Natural killer cell (primary cell): ENCODE measurements around the gene SYNGR3. TPM values are rescaled to one million over a fixed set of nuclear protein-coding genes. Genes with fewer than 3 reads are reported as not detected.

Experiments
- ATAC-seq, 3 donors: fragments of 150-1000 bp in 2 of 3; fragments of 200-7000 bp in 1 of 3; cut with Tn5 transposase; 1 replicate in 1 of 3; 2 replicates in 2 of 3; pipeline ENCODE4 v1.10.0; 2021; ENCODE audit warnings: mild to moderate bottlenecking in 2 of 3, moderate library complexity in 2 of 3
- DNase-seq, 2 donors: peaks; one replicate each; pipeline versions ENCODE4 v3.0.0 to v3.0.0-alpha.2; 2013 to 2021; ENCODE audit warnings: mixed read lengths in 1 of 2
- H3K27ac ChIP-seq: one replicate; pipeline ENCODE4 v1.5.1; 2013; ENCODE audit warnings: mild to moderate bottlenecking, low read length
- H3K27me3 ChIP-seq: one replicate; pipeline ENCODE4 v1.6.1; 2013; ENCODE audit warnings: low read length; ENCODE audit not compliant: control insufficient read depth, insufficient read depth
- H3K36me3 ChIP-seq: one replicate; pipeline ENCODE4 v1.6.1; 2013; ENCODE audit warnings: low read length; ENCODE audit not compliant: control insufficient read depth, insufficient read depth
- H3K4me1 ChIP-seq: one replicate; pipeline ENCODE4 v1.6.1; 2013; ENCODE audit warnings: low read length; ENCODE audit not compliant: control insufficient read depth, insufficient read depth
- H3K4me3 ChIP-seq: one replicate; pipeline ENCODE4 v1.5.1; 2013; ENCODE audit warnings: low read length
- H3K9me3 ChIP-seq: one replicate; pipeline ENCODE4 v1.6.1; 2013; ENCODE audit warnings: low read length; ENCODE audit not compliant: control insufficient read depth, insufficient read depth
- H3K27ac Mint-ChIP-seq, 2 donors: one replicate each; pipeline ENCODE4 v1.8.0; 2022; ENCODE audit warnings: mild to moderate bottlenecking in 2 of 2, mixed read lengths in 2 of 2, moderate library complexity in 1 of 2
- H3K27me3 Mint-ChIP-seq, 2 donors: one replicate each; pipeline ENCODE4 v1.8.0; 2022; ENCODE audit warnings: low read depth in 2 of 2, mixed read lengths in 2 of 2
- H3K36me3 Mint-ChIP-seq: one replicate; pipeline ENCODE4 v1.8.0; 2022; ENCODE audit warnings: mixed read lengths
- H3K4me1 Mint-ChIP-seq, 2 donors: one replicate each; pipeline ENCODE4 v1.8.0; 2022; ENCODE audit warnings: mixed read lengths in 2 of 2
- H3K4me3 Mint-ChIP-seq: one replicate; pipeline ENCODE4 v1.8.0; 2022; ENCODE audit warnings: mild to moderate bottlenecking, moderate library complexity, mixed read lengths
- H3K9me3 Mint-ChIP-seq, 2 donors: one replicate each; pipeline ENCODE4 v1.8.0; 2022; ENCODE audit warnings: mixed read lengths in 2 of 2
- WGBS: methylation state at CpG from one replicate; pipeline ENCODE4 v1.1.7; 2013; ENCODE audit warnings: missing lambda C conversion rate; ENCODE audit not compliant: insufficient coverage; 5-methylcytosine and 5-hydroxymethylcytosine counted together
- intact Hi-C: fragments of 100-400 bp; cut with micrococcal nuclease; formaldehyde crosslinking; loops from one replicate; pipeline ENCODE4 v1.14.2; 2022
- total RNA-seq, 4 donors: library from RNA; stranded (reverse); fragments of 120-200 nt in 1 of 4; gene quantifications; one replicate each; pipeline versions ENCODE4 v1.2.3 to v1.2.4, GENCODE V29; 2013 to 2022
- TF ChIP-seq, protein P1 (sequence below): fragments of 200-600 bp; IDR thresholded peaks from one replicate; pipeline ENCODE4 v1.8.0; 2022; ENCODE audit warnings: antibody characterized with exemption

The SYNGR3 gene
- total RNA-seq, 3 donors from 2014 or later (not counting 1 experiment from before 2014, with no cell fraction given): 10.3 to 19.3 (median 19.1) TPM

DNA sequence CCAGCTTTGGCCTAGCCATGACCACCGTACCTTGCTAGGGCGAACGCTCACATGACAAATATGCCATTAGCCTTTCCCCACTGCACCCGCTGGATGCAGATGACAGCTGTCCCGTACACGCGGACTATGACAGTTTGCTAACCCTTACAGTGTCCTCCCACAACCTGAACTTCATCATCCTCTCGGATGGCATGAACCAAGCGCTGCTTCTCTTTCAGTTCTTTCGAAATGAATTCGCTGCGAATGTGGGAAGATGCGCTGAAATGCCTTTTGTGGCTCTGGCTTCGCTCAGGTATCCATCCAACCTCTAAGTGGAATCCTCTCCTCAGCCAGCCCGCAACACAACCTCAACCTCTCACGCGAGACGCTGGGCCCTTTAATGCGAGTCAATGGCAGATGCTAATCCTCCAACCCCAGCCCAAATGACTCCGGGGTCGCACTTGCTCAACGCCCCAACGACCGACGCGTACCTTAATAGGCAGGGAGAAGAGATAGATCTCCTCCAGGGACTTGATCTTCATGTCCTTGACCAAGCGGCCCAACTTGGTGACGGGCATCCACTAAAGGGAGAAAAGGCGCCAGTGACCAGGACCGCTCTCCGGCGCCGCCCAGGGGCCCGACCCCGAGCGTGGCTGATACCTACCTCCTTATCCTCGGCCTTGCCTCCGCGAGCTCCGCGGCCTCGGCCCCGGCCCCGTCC is 25.8 kb upstream of the SYNGR3 start:
- 12% methylated on average over 41 of the region's 44 CpGs for WGBS
- Mint-ChIP-seq H3K27me3 (no peaks in the 10 kb centered on the region), H3K27ac (peak overlapping the region; percentile 95), H3K4me3 (peak overlapping the region; percentile 94), H3K4me1 (peaks cover 41% of the 10 kb centered on the region in 2 donors), H3K9me3 (no peaks in the 10 kb centered on the region), H3K36me3 (no peaks in the 10 kb centered on the region)
- DNase-seq (peak in 1 of 2 donors; percentile 67), ATAC-seq (peak; percentile 10 to 28 (median 26))
- H3K4me1 ChIP-seq: peaks cover 55% of the 10 kb centered on the region
- no peaks in the 10 kb centered on the region for H3K27me3 ChIP-seq
- peaks cover 20% of the 10 kb centered on the region for H3K36me3 ChIP-seq
- no peaks in the 10 kb centered on the region for H3K9me3 ChIP-seq
- intact Hi-C loops: loop anchor here (1.0 kb wide), 1 partner anchor 8 kb away; the partner anchor contains the start of gene TBL3
- H3K27ac ChIP-seq: peak overlapping the region; percentile 99
- peak overlapping the region; percentile 88 for H3K4me3 ChIP-seq
- TF ChIP-seq, protein P1, sequence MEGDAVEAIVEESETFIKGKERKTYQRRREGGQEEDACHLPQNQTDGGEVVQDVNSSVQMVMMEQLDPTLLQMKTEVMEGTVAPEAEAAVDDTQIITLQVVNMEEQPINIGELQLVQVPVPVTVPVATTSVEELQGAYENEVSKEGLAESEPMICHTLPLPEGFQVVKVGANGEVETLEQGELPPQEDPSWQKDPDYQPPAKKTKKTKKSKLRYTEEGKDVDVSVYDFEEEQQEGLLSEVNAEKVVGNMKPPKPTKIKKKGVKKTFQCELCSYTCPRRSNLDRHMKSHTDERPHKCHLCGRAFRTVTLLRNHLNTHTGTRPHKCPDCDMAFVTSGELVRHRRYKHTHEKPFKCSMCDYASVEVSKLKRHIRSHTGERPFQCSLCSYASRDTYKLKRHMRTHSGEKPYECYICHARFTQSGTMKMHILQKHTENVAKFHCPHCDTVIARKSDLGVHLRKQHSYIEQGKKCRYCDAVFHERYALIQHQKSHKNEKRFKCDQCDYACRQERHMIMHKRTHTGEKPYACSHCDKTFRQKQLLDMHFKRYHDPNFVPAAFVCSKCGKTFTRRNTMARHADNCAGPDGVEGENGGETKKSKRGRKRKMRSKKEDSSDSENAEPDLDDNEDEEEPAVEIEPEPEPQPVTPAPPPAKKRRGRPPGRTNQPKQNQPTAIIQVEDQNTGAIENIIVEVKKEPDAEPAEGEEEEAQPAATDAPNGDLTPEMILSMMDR: no peak

DNA sequence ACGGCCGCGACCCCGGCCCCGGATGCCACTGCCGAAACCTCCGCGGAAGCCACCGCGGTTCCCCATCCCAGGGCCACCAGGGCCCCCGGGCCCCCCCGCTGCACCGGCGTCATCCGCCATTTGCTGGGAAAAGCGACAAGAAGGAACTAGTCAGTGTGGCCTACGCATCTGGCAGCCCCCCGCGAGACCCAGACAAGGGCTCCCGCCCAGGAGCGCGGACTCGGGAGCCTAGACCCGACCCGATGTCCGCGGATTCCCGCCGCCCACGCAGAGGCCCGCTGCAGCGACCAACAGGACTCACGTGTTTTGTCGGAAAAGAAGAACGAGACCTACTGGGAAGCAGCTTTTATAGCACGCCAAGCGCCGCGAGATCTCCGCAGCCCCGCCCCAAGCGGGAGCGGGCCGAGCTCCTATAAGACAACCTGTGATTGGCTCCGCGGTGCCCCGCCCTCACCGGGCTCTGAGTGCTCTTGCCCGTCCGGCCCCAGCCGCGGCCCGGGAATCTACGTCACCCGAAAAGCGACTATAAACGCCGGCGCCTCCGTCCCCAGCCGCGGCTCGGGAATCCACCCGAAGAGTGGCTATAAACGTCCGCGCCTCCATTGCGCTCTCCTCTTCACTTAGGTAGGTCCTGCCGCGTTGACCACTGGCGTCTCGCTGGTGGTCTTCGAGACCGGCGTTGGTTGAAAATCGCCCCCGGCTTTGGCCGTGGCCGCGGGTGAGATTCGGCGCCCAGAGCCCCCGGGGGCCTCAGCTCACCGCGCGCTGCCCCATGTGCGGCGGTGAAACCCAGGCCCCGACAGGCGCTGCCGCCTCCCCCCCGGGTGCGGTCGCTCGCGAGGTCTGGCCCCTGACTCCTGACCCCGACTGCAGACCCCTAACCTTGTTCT is 25.0 kb upstream of the SYNGR3 start, which contains the start of gene RPS2:
TSS of gene RPS2 (minus strand) at position 321 of the 890 bp plus-strand sequence. CDS start at position 120, 201 bp downstream.
- WGBS: under 1% methylated on average over 94 of the region's 97 CpGs
- Histone ChIP-seq H3K27ac (peak within 1 kb of the TSS; percentile 99), H3K4me1 (peaks cover 50% of the 10 kb centered on the region), H3K27me3 (no peaks in the 10 kb centered on the region), H3K9me3 (no peaks in the 10 kb centered on the region), H3K36me3 (peaks cover 20% of the 10 kb centered on the region), H3K4me3 (peak within 1 kb of the TSS; percentile 88)
- intact Hi-C loops: loop anchor here (1.0 kb wide), 1 partner anchor 8 kb away; the partner anchor contains the start of gene TBL3
- ATAC-seq (peak; percentile 93 to 99 (median 94)), DNase-seq (peak; percentile 99)
- H3K9me3 Mint-ChIP-seq: no peaks in the 10 kb centered on the region
- peak within 1 kb of the TSS; percentile 94 for H3K4me3 Mint-ChIP-seq
- peak within 1 kb of the TSS; percentile 95 for H3K27ac Mint-ChIP-seq
- H3K27me3 Mint-ChIP-seq: no peaks in the 10 kb centered on the region
- peaks cover 37 to 41% of the 10 kb centered on the region in 2 donors for H3K4me1 Mint-ChIP-seq
- no peaks in the 10 kb centered on the region for H3K36me3 Mint-ChIP-seq
- TF ChIP-seq, protein P1: no peak

DNA sequence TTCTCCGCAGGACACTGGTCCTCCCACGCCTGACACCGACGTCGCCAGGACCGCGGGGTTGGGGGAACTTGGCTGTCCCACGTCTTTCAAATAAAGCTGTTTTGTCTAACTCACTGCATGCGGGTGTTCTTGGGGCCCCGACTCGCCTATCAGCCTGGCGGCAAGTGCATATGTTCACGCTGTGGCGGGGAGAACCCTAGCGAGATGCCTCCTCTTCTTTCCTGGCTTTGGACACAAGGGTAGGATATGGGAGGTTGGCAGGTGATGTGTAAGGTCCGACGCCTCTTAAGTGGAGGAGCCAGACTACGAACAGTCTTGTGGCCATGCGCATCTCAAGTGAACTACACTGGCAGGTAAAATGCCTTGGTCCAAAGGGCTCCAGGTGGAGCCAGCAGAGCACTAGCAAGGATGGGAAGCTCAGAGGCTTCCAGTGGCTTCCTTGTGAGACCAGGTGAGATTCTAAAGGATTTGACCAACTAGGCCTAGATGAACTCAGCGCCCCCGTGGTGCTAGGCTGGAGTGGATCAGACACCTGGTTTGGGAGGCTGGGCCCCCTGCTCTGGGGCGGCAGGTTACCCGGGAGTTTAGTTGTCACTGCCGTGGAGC is 24.3 kb upstream of the SYNGR3 start:
- no peak for DNase-seq
- Mint-ChIP-seq H3K27ac (peak overlapping the region; percentile 95), H3K36me3 (no peaks in the 10 kb centered on the region), H3K27me3 (no peaks in the 10 kb centered on the region), H3K4me1 (peaks cover 30 to 35% of the 10 kb centered on the region in 2 donors), H3K4me3 (peak overlapping the region; percentile 94), H3K9me3 (no peaks in the 10 kb centered on the region)
- Histone ChIP-seq H3K27me3 (no peaks in the 10 kb centered on the region), H3K4me1 (peaks cover 43% of the 10 kb centered on the region), H3K4me3 (peak overlapping the region; percentile 88), H3K36me3 (peaks cover 20% of the 10 kb centered on the region), H3K27ac (peak overlapping the region; percentile 99), H3K9me3 (no peaks in the 10 kb centered on the region)
- intact Hi-C loops: no loop called here
- TF ChIP-seq, protein P1: no peak
- no peak for ATAC-seq
- WGBS: 26% methylated on average over 24 of the region's 24 CpGs
